Activated CD8-positive, alpha-beta memory T cell treated with anti-CD3 and anti-CD28 coated beads for 1 hour (primary cell): ENCODE results near the gene ARL11.
"Not testable (repeated sequence)": the region's sequence is repeated elsewhere in the genome, so short reads cannot be mapped to it uniquely, and the experiment has no call there.

Experiments used
- DNase-seq, 2 donors: peaks; one replicate each; pipeline ENCODE4 v3.0.0-alpha.2; 2020; ENCODE audit warnings: low read depth in 1 of 2; ENCODE audit errors: extremely low read depth in 1 of 2

The ARL11 gene

DNA sequence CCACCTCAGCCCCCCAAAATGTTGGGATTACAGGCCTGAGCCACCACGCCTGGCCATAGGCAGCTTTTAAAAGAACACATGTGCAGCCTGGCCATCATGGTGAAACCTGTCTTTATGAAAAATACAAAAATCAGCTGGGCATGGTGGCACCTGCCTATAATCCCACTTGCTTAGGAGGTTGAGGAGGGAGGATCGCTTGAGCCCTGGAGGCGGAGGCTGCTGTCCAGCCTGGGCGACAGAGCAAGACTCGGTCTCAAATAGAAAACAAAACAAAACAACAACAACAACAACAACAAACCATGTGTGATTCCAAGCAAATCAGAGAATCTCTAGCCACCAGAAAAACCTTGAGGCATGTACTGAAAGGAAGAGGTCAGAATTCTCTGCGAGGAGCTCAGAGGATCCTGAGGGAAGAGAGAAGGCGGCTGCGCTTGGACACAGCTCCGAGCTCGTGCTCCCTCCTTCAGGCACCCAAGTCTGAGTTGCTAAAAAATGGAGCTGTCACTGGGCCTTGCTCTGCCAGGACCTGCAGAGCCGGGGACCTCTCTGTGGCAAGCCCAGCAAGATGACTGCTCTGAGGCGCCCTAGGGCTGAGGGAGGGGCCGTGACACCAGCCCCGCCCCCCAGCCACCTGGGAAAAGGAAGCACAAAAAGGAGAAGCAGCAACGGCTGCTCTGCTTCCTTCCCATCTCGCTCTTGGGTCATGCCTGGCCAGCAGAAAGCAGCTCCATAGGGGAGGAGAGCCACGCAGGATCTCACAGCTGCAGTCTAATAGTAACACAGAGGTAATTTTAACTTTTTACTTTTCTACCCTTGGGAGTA lies at the start of gene ARL11:
TSS of gene ARL11 (plus strand) at position 677 of the 822 bp plus-strand sequence. CDS start 1,941 bp downstream, outside the sequence.
- DNase-seq = peak in 1 of 2 donors; percentile 15

DNA sequence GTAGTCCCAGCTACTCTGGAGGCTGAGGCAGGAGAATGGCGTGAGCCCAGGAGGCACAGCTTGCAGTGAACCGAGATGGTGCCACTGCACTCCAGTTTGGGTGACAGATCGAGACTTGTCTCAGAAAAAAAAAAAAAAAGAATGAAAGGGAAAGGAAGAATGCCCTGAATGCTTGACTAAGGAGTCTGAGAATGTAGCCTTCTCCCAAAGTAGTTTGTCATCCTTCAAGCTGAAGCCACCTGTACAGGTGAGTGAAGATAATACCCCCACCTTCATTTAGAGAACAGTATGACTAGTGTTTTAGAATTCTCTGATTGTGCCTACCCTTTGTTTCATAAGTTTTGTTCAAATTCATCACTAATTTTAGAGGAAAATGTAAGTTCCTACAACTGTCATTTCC lies 48.8 kb upstream of the ARL11 start:
- no peak for DNase-seq

GRCh38 chr13:49580980-49581680 lies 47.2 kb upstream of the ARL11 start:
- no peak for DNase-seq

GRCh38 chr13:49584771-49585182 lies 43.5 kb upstream of the ARL11 start:
- DNase-seq = no peak

- DNase-seq = peak in 1 of 2 donors; percentile 58
Measured at GRCh38 chr13:49585220-49586157, 42.8 kb upstream of the ARL11 start, which contains the start of gene RCBTB1. Gene RCBTB1, minus strand, starts transcription at chr13:49585558. Its CDS starts 18,279 bp downstream, at chr13:49567279.

GRCh38 chr13:49586717-49587116 lies 41.6 kb upstream of the ARL11 start:
- DNase-seq = no peak

GRCh38 chr13:49587311-49587847 lies 40.9 kb upstream of the ARL11 start:
- DNase-seq = no peak

- DNase-seq = not testable (repeated sequence)
Measured at GRCh38 chr13:49590714-49591113, 37.6 kb upstream of the ARL11 start.

DNA sequence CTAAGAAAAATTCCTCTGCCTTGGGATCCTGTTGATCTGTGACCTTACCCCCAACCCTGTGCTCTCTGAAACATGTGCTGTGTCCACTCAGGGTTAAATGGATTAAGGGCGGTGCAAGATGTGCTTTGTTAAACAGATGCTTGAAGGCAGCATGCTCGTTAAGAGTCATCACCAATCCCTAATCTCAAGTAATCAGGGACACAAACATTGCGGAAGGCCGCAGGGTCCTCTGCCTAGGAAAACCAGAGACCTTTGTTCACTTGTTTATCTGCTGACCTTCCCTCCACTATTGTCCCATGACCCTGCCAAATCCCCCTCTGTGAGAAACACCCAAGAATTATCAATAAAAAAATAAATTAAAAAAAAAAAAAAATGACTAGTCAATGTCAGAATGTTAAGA lies 34.4 kb upstream of the ARL11 start:
- not testable (repeated sequence) for DNase-seq

DNA sequence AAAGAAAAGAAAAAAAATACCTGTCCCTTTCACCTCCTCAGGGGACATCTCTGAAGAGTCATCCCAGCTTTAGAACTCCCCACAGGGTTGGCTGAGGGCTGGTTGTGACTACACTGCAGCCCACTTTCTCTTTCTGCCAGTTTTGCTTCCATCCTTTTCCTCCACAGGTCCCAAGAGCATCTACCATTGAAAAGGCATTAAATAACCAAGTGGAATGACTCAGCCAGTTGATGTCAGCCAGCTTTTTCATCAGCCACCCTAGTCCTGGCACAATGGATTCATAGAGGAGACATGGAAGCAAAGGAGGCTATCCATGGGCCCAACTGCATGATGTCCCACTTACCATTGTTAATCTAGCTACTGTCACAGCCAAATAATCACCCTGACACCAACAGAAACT lies 33.7 kb upstream of the ARL11 start:
- DNase-seq = no peak

- DNase-seq = no peak
Measured at GRCh38 chr13:49596221-49596620, 32.1 kb upstream of the ARL11 start.

DNA sequence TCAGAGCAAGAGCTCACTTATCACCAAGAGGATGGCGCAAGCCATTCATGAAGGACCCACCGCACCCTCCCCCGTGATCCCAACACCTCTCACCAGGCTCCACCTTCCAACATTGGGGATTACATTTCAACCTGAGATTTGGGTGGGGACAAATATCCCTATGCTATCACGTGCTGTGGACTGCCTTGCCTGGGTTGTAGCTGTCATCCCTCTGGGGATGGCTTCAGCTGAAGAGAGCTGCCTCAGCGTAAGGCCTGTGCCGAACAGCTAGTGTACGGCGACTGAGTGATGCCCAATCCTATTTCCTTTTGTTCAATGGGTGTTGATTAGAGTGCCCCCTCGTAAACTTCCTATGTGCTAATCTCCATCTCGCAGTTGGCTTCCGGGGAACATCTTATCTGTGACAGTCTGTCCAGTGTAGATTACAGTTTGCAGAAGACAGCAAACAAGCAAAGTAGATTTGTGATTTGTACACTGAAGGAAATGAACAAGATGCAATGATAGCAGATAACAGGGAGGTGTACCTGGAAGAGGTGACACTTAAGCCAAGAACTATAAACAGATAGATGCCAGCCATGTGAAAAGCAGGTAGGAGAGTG lies 31.2 kb upstream of the ARL11 start:
- DNase-seq = no peak

DNA sequence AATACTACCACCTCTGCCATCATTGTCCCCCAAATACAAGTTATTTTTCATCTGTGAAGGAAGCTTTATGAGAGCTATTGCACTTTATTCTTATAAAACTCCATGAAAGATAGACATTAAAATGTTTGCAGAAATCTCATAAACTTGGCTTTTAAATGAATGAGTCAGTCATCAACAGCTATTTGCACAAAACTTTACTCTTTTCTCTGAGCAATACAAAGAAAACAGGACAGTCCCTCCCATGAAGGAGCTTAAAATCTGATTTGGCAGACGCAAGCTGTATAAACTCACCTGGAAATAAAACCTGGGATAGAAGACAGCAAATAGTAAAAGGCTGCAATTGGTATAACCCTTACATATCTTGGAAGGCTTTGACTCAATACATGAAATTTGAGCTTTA lies 26.3 kb upstream of the ARL11 start:
- no peak for DNase-seq

DNA sequence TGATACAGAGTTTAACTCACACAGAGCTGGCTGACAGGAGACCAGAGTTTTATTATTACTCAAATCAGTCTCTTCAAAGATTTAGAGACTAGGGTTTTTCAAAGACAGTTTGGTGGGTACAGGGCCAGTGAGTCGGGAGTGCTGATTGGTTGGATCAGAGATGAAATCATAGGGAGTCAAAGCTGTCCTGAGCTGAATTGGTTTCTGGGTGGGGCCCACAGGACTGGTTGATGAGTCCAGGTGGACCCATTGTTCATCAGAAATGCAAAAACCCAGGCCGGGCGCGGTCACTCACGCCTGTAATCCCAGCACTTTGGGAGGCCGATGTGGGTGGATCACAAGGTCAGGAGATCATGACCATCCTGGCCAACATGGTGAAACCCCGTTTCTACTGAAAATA lies 25.7 kb upstream of the ARL11 start:
- not testable (repeated sequence) for DNase-seq

- no peak for DNase-seq
Measured at GRCh38 chr13:49604570-49604969, 23.7 kb upstream of the ARL11 start.

GRCh38 chr13:49606747-49607648 lies 21.3 kb upstream of the ARL11 start:
- peak; percentile 51 to 69 for DNase-seq

DNA sequence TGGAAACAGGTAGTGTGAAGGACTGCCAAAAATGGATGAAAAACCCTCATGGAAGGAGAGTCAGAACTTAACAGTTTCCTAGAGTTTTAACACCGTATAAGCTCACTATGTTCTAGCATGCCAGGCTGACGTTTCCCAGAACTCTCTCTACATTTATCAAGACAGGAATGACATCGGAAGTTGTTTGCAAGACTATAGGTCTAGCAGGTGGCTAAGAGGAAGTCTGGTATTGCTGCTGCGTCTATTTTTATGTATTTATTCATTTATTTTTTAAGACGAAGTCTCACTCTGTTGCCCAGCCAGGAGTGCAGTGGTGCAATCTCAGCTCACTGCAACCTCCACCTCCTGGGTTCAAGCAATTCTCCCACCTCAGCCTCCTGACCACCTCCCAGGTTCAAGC lies 20.5 kb upstream of the ARL11 start:
- no peak for DNase-seq

DNA sequence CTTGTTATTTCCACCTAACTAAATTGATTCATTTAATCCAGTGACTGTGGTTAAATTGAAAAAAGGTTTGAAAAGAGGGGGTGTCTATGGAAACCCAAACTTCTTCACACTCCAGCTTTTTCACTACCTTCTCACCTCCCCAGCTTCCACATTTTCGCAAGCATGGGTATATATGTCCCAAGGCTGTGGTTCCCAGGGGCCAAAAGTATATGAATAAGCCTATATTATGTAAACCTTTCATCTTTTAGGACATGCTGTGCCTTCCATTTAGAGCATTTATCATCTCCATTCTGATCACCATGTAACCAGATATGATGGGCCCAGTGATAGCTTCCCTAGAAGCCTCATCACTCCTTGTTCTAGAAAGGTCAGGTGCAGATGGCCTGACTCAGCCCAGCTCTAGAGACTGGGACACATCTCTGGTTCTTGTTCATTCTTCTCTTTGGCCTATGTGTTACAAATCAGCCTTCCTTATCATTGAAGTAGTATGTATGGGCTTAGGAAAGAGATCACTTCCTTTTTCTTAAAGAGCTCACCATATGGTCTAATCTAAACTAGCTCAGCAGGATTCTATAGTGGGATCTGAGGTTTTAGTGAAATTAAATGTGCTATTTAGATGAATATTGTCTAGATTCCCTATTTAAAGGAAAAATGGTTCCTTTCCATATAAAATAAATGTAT lies 19.5 kb upstream of the ARL11 start:
- DNase-seq = no peak

DNA sequence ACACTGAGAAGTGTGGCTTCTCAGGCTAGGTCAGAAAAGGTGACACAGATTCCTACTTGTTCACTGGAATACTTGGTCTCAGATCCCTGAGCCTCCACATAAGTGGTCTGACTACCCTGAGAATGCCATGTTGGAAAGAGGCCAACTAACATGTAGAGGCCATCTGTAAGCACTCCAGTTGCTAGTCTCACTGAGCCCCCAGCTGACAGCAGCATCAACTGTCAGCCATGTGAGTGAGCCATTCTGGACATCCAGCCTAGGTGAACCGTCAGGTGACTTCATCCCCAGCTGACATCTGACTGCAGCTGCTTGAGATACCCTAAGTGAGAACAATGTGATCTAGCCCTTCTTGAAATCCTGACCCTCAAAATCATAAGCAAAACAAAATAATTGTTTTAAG lies 18.1 kb upstream of the ARL11 start:
- DNase-seq = no peak
